Measurements from ENCODE around the gene GREB1. TPM values are rescaled to one million over a fixed set of nuclear protein-coding genes. Genes with fewer than 3 reads are reported as not detected.

The GREB1 gene
- total and polyA plus RNA-seq, 2 experiments from 2014 or later: 12.0 to 35.0 TPM

DNA sequence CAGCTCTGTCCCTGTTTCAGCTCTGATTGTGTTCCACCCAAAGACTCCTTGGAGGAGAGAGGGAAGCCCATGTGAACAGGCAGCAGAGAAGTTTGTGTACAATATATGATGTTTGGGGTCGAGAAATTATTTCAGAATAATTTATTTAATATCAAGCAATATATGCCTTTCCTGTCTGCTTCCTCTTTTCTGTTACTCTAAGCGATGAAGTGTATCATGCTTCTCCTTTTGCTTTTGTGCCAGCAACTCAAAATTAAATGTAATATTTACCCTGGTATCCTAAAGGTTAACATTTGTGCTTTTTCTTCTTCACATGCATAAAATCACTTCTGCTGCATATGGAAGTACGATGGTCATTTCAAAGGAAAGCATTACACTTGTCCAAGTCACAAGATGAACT, 138.6 kb downstream of the GREB1 start:
- Histone ChIP-seq H4K20me1 (replicated peaks; ENCODE audit: insufficient read depth) (no peaks in the 10 kb centered on the region; the same call in 1 of the 2 replicates), H3K4me3 (no peak overlapping the region), H3K79me2 (replicated peaks; ENCODE audit: insufficient read depth) (no peaks in the 10 kb centered on the region), H3F3A (replicated peaks; ENCODE audit: low read depth) (no peaks in the 10 kb centered on the region), H3K27ac (ENCODE audit: low read depth) (no peak overlapping the region), H3K27me3 (ENCODE audit: insufficient read depth) (peaks cover 34% of the 10 kb centered on the region), H3K4me1 (ENCODE audit: insufficient read depth) (peaks cover 5% of the 10 kb centered on the region; the same call in 1 of the 2 replicates), H3K9me2 (ENCODE audit: insufficient read depth) (no peaks in the 10 kb centered on the region), H2AFZ (no peak overlapping the region), H3K4me2 (no peak overlapping the region), H3K36me3 (ENCODE audit: insufficient read depth) (no peaks in the 10 kb centered on the region)
- ATAC-seq: no peak
- DNase-seq (ENCODE audit: low spot score): no peak
- Mint-ChIP-seq H3K27me3 (ENCODE audit: insufficient read depth, low read depth, poor library complexity) (peaks cover 18% of the 10 kb centered on the region), H3K4me3 (no peak overlapping the region), H3K4me1 (peaks cover 20% of the 10 kb centered on the region), H3K9me3 (peaks cover 3% of the 10 kb centered on the region; the same call in 1 of the 3 replicates), H3K27ac (no peak overlapping the region), H3K36me3 (ENCODE audit: low read depth) (no peaks in the 10 kb centered on the region)
- TF ChIP-seq NANOG (IDR thresholded peaks at IDR 0.05; ENCODE audit: borderline replicate concordance): no peak
- TF ChIP-seq EZH2phosphoT487 (IDR thresholded peaks at IDR 0.05; ENCODE audit: unreplicated experiment): no peak
- TF ChIP-seq, protein P1, sequence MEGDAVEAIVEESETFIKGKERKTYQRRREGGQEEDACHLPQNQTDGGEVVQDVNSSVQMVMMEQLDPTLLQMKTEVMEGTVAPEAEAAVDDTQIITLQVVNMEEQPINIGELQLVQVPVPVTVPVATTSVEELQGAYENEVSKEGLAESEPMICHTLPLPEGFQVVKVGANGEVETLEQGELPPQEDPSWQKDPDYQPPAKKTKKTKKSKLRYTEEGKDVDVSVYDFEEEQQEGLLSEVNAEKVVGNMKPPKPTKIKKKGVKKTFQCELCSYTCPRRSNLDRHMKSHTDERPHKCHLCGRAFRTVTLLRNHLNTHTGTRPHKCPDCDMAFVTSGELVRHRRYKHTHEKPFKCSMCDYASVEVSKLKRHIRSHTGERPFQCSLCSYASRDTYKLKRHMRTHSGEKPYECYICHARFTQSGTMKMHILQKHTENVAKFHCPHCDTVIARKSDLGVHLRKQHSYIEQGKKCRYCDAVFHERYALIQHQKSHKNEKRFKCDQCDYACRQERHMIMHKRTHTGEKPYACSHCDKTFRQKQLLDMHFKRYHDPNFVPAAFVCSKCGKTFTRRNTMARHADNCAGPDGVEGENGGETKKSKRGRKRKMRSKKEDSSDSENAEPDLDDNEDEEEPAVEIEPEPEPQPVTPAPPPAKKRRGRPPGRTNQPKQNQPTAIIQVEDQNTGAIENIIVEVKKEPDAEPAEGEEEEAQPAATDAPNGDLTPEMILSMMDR (conservative IDR thresholded peaks at IDR 0.05; ENCODE audit: low read depth in 2 of 2): no peak
- TF ChIP-seq, protein P2, sequence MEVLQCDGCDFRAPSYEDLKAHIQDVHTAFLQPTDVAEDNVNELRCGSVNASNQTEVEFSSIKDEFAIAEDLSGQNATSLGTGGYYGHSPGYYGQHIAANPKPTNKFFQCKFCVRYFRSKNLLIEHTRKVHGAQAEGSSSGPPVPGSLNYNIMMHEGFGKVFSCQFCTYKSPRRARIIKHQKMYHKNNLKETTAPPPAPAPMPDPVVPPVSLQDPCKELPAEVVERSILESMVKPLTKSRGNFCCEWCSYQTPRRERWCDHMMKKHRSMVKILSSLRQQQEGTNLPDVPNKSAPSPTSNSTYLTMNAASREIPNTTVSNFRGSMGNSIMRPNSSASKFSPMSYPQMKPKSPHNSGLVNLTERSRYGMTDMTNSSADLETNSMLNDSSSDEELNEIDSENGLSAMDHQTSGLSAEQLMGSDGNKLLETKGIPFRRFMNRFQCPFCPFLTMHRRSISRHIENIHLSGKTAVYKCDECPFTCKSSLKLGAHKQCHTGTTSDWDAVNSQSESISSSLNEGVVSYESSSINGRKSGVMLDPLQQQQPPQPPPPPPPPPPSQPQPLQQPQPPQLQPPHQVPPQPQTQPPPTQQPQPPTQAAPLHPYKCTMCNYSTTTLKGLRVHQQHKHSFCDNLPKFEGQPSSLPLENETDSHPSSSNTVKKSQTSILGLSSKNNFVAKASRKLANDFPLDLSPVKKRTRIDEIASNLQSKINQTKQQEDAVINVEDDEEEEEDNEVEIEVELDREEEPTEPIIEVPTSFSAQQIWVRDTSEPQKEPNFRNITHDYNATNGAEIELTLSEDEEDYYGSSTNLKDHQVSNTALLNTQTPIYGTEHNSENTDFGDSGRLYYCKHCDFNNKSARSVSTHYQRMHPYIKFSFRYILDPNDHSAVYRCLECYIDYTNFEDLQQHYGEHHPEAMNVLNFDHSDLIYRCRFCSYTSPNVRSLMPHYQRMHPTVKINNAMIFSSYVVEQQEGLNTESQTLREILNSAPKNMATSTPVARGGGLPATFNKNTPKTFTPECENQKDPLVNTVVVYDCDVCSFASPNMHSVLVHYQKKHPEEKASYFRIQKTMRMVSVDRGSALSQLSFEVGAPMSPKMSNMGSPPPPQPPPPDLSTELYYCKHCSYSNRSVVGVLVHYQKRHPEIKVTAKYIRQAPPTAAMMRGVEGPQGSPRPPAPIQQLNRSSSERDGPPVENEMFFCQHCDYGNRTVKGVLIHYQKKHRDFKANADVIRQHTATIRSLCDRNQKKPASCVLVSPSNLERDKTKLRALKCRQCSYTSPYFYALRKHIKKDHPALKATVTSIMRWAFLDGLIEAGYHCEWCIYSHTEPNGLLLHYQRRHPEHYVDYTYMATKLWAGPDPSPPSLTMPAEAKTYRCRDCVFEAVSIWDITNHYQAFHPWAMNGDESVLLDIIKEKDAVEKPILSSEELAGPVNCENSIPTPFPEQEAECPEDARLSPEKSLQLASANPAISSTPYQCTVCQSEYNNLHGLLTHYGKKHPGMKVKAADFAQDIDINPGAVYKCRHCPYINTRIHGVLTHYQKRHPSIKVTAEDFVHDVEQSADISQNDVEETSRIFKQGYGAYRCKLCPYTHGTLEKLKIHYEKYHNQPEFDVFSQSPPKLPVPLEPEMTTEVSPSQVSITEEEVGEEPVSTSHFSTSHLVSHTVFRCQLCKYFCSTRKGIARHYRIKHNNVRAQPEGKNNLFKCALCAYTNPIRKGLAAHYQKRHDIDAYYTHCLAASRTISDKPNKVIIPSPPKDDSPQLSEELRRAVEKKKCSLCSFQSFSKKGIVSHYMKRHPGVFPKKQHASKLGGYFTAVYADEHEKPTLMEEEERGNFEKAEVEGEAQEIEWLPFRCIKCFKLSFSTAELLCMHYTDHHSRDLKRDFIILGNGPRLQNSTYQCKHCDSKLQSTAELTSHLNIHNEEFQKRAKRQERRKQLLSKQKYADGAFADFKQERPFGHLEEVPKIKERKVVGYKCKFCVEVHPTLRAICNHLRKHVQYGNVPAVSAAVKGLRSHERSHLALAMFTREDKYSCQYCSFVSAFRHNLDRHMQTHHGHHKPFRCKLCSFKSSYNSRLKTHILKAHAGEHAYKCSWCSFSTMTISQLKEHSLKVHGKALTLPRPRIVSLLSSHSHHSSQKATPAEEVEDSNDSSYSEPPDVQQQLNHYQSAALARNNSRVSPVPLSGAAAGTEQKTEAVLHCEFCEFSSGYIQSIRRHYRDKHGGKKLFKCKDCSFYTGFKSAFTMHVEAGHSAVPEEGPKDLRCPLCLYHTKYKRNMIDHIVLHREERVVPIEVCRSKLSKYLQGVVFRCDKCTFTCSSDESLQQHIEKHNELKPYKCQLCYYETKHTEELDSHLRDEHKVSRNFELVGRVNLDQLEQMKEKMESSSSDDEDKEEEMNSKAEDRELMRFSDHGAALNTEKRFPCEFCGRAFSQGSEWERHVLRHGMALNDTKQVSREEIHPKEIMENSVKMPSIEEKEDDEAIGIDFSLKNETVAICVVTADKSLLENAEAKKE (CRISPR knock-in tag; IDR thresholded peaks at IDR 0.05): no peak
- no peak for TF ChIP-seq ETS1 (IDR thresholded peaks at IDR 0.05)
- no peak for TF ChIP-seq EZH2 (IDR thresholded peaks at IDR 0.05; ENCODE audit: low read depth, unreplicated experiment)
- no peak for TF ChIP-seq CREB1 (CRISPR knock-in tag; IDR thresholded peaks at IDR 0.05; ENCODE audit: low read depth)
- no peak for TF ChIP-seq ZNF331 (CRISPR knock-in tag; IDR thresholded peaks at IDR 0.05; ENCODE audit: low read depth)
- no peak for TF ChIP-seq POLR2AphosphoS5 (IDR thresholded peaks at IDR 0.05; ENCODE audit: low read depth)
- TF ChIP-seq REST (IDR thresholded peaks at IDR 0.05; ENCODE audit: unreplicated experiment): no peak
- TF ChIP-seq ZNF114 (CRISPR knock-in tag; IDR thresholded peaks at IDR 0.05): no peak
- TF ChIP-seq STAT1 (IDR thresholded peaks at IDR 0.05; ENCODE audit: unreplicated experiment): no peak
- TF ChIP-seq JUNB (IDR thresholded peaks at IDR 0.05; ENCODE audit: unreplicated experiment): no peak
